Right atrium auricular region (tissue), 2 donors: Measurements from ENCODE around the gene FAM83D. TPM values are rescaled to one million over a fixed set of nuclear protein-coding genes. Genes with fewer than 3 reads are reported as not detected.

ENCODE experiments used
- DNase-seq: peaks from one replicate; pipeline ENCODE4 v3.0.0-alpha.2; 2019; ENCODE audit warnings: low spot score
- H3K27ac ChIP-seq, 2 donors: fragments of 200-600 bp; sonication (generic); 1 replicate in 1 of 2; 2 replicates in 1 of 2; pipeline ENCODE4 v1.5.1; 2016 to 2019
- H3K27me3 ChIP-seq, 2 donors: fragments of 200-600 bp; sonication (generic); one replicate each; pipeline versions ENCODE4 v1.5.1 to v1.6.0; 2017 to 2019
- H3K36me3 ChIP-seq: fragments of 200-600 bp; sonication (generic); one replicate; pipeline ENCODE4 v1.5.1; 2016
- H3K4me1 ChIP-seq, 2 donors: fragments of 200-600 bp; sonication (generic); one replicate each; pipeline versions ENCODE4 v1.5.1 to v1.6.0; 2017 to 2019
- H3K4me3 ChIP-seq, 2 donors: fragments of 200-600 bp; sonication (generic); 1 replicate in 1 of 2; 2 replicates in 1 of 2; pipeline ENCODE4 v1.5.1; 2017 to 2019; ENCODE audit warnings: mild to moderate bottlenecking in 1 of 2, moderate library complexity in 1 of 2
- H3K9me3 ChIP-seq, 2 donors: fragments of 200-600 bp; sonication (generic); one replicate each; pipeline ENCODE4 v1.5.1; 2019
- CTCF ChIP-seq, 2 donors: fragments of 200-600 bp; sonication (generic); IDR thresholded peaks; one replicate each; pipeline ENCODE4 v1.5.1; 2019; ENCODE audit warnings: antibody characterized with exemption in 2 of 2
- total RNA-seq, 2 donors: library from RNA; depleted of rRNA; stranded (reverse); fragments of >200 nt; gene quantifications; one replicate each; pipeline ENCODE4 v1.1.0, GENCODE V29; 2016

The FAM83D gene
- total RNA-seq, 2 donors from 2014 or later, result 1.1 to 2.2 TPM

GRCh38 chr20:38985603-38986170 is 59.5 kb downstream of the FAM83D start:
- Histone ChIP-seq H3K9me3 (no peaks in the 10 kb centered on the region), H3K36me3 (peaks cover 17% of the 10 kb centered on the region), H3K27ac (peak overlapping the region; percentile 35 to 77), H3K27me3 (no peaks in the 10 kb centered on the region), H3K4me1 (peaks cover 2 to 28% of the 10 kb centered on the region in 2 donors), H3K4me3 (no peak overlapping the region)
- DNase-seq, result no peak
- TF ChIP-seq CTCF (IDR thresholded peaks at IDR 0.05), result no peak

GRCh38 chr20:38986663-38987062 is 60.4 kb downstream of the FAM83D start:
- H3K4me3 ChIP-seq, result no peak overlapping the region
- DNase-seq, result no peak
- peaks cover 2 to 28% of the 10 kb centered on the region in 2 donors for H3K4me1 ChIP-seq
- H3K36me3 ChIP-seq, result peaks cover 17% of the 10 kb centered on the region
- no peaks in the 10 kb centered on the region for H3K27me3 ChIP-seq
- H3K9me3 ChIP-seq, result no peaks in the 10 kb centered on the region
- no peak for TF ChIP-seq CTCF (IDR thresholded peaks at IDR 0.05)
- peak overlapping the region; percentile 32 to 77 for H3K27ac ChIP-seq

GRCh38 chr20:38987777-38988176 is 61.6 kb downstream of the FAM83D start:
- TF ChIP-seq CTCF (IDR thresholded peaks at IDR 0.05), result no peak
- H3K4me3 ChIP-seq, result no peak overlapping the region
- DNase-seq, result no peak
- peaks cover 17% of the 10 kb centered on the region for H3K36me3 ChIP-seq
- peak overlapping the region in 1 of 2 donors; percentile 77 for H3K27ac ChIP-seq
- H3K4me1 ChIP-seq, result peaks cover 2 to 28% of the 10 kb centered on the region in 2 donors
- H3K9me3 ChIP-seq, result no peaks in the 10 kb centered on the region
- H3K27me3 ChIP-seq, result no peaks in the 10 kb centered on the region

- peaks cover under 1 to 15% of the 10 kb centered on the region in 2 donors for H3K4me1 ChIP-seq
- H3K36me3 ChIP-seq, result peaks cover 28% of the 10 kb centered on the region
- no peak for TF ChIP-seq CTCF (IDR thresholded peaks at IDR 0.05)
- no peaks in the 10 kb centered on the region for H3K9me3 ChIP-seq
- H3K27ac ChIP-seq, result no peak overlapping the region
- H3K27me3 ChIP-seq, result no peaks in the 10 kb centered on the region
- no peak overlapping the region for H3K4me3 ChIP-seq
- no peak for DNase-seq
Observed at GRCh38 chr20:38990728-38991127, 64.5 kb downstream of the FAM83D start.

GRCh38 chr20:38991814-38992704 is 65.8 kb downstream of the FAM83D start:
- Histone ChIP-seq H3K9me3 (no peaks in the 10 kb centered on the region), H3K36me3 (peaks cover 41% of the 10 kb centered on the region)

More at GRCh38 chr20:38991814-38992704, 65.8 kb downstream of the FAM83D start:
- Histone ChIP-seq H3K4me3 (no peak overlapping the region), H3K4me1 (peaks cover 0 to 2% of the 10 kb centered on the region in 2 donors), H3K27ac (no peak overlapping the region), H3K27me3 (no peaks in the 10 kb centered on the region)
- no peak for DNase-seq
- TF ChIP-seq CTCF (IDR thresholded peaks at IDR 0.05), result no peak
